ENCODE results near the gene HES4. TPM values are rescaled to one million over a fixed set of nuclear protein-coding genes. Genes with fewer than 3 reads are reported as not detected.

The HES4 gene
- total RNA-seq, 1 experiment from 2014 or later = 68.7 TPM

- no peak for DNase-seq (ENCODE audit: low read depth in 1 of 2, low spot score in 2 of 2)
- Histone ChIP-seq H3K27ac (no peak overlapping the region), H3K36me3 (peaks cover 97% of the 10 kb centered on the region), H3K4me1 (replicated peaks) (no peaks in the 10 kb centered on the region), H3K27me3 (replicated peaks) (no peaks in the 10 kb centered on the region), H3K4me3 (no peak overlapping the region), H3K9me3 (replicated peaks) (no peaks in the 10 kb centered on the region)
Measured at GRCh38 chr1:951364-951763, 48.5 kb downstream of the HES4 start.

GRCh38 chr1:950881-951280 is 49.0 kb downstream of the HES4 start:
- H3K4me1 ChIP-seq (replicated peaks) = no peaks in the 10 kb centered on the region
- DNase-seq (ENCODE audit: low read depth in 1 of 2, low spot score in 2 of 2) = no peak
- peaks cover 97% of the 10 kb centered on the region for H3K36me3 ChIP-seq
- H3K27me3 ChIP-seq (replicated peaks) = no peaks in the 10 kb centered on the region
- no peak overlapping the region for H3K4me3 ChIP-seq
- no peak overlapping the region for H3K27ac ChIP-seq
- no peaks in the 10 kb centered on the region for H3K9me3 ChIP-seq (replicated peaks)

- DNase-seq (ENCODE audit: low read depth in 1 of 2, low spot score in 2 of 2) = no peak
- H3K9me3 ChIP-seq (replicated peaks) = no peaks in the 10 kb centered on the region
- no peaks in the 10 kb centered on the region; the same call in 1 of the 2 replicates for H3K4me1 ChIP-seq (replicated peaks)
- no peak overlapping the region for H3K27ac ChIP-seq
- no peak overlapping the region for H3K4me3 ChIP-seq
- no peaks in the 10 kb centered on the region for H3K27me3 ChIP-seq (replicated peaks)
- H3K36me3 ChIP-seq = peaks cover 97% of the 10 kb centered on the region
Measured at GRCh38 chr1:950268-950667, 49.6 kb downstream of the HES4 start.

Other genes with a start within 250 kb of the HES4 start
- gene SAMD11, start 76.2 kb downstream of the HES4 start, total RNA-seq (2014; rRNA removed; shearing (Covaris generic)) = 232 and 256 TPM in 2 replicates
- 100 and 129 TPM in 2 replicates for gene NOC2L, start 40.8 kb downstream of the HES4 start, total RNA-seq (2014; rRNA removed; shearing (Covaris generic))
- 7.2 and 11.5 TPM in 2 replicates for gene KLHL17, start 39.5 kb downstream of the HES4 start, total RNA-seq (2014; rRNA removed; shearing (Covaris generic))
- gene PLEKHN1, start 33.6 kb downstream of the HES4 start, total RNA-seq (2014; rRNA removed; shearing (Covaris generic)) = 0.34 TPM in 1 of 2 replicates, not detected in the other
- gene PERM1, start 18.0 kb downstream of the HES4 start, total RNA-seq (2014; rRNA removed; shearing (Covaris generic)) = 0.11 TPM in 1 of 2 replicates, not detected in the other
- 201 and 353 TPM in 2 replicates for gene ISG15, start 13.4 kb upstream of the HES4 start, total RNA-seq (2014; rRNA removed; shearing (Covaris generic))
- gene AGRN, start 20.0 kb upstream of the HES4 start, total RNA-seq (2014; rRNA removed; shearing (Covaris generic)) = 53.8 and 55.9 TPM in 2 replicates
- not detected in 2 replicates for gene RNF223, start 74.2 kb upstream of the HES4 start, total RNA-seq (2014; rRNA removed; shearing (Covaris generic))
- 11.1 and 15.4 TPM in 2 replicates for gene C1orf159, start 116.0 kb upstream of the HES4 start, total RNA-seq (2014; rRNA removed; shearing (Covaris generic))
- gene TTLL10, start 173.8 kb upstream of the HES4 start, total RNA-seq (2014; rRNA removed; shearing (Covaris generic)) = not detected in 2 replicates
- not detected in 2 replicates for gene TNFRSF18, start 206.5 kb upstream of the HES4 start, total RNA-seq (2014; rRNA removed; shearing (Covaris generic))
- gene TNFRSF4, start 214.1 kb upstream of the HES4 start, total RNA-seq (2014; rRNA removed; shearing (Covaris generic)) = not detected in 2 replicates
- 154 and 156 TPM in 2 replicates for gene SDF4, start 231.9 kb upstream of the HES4 start, total RNA-seq (2014; rRNA removed; shearing (Covaris generic))
- 50.1 and 51.3 TPM in 2 replicates for gene B3GALT6, start 232.1 kb upstream of the HES4 start, total RNA-seq (2014; rRNA removed; shearing (Covaris generic))
- gene C1QTNF12, start 246.6 kb upstream of the HES4 start, total RNA-seq (2014; rRNA removed; shearing (Covaris generic)) = 0.25 and 1.8 TPM in 2 replicates